IMR-90 (cell line): ENCODE results near the gene WNT2B. TPM values are rescaled to one million over a fixed set of nuclear protein-coding genes. Genes with fewer than 3 reads are reported as not detected.

Experiments used
- ATAC-seq: fragments of 200-7000 bp; cut with Tn5 transposase; 2 replicates; pipeline ENCODE4 v1.9.1; 2020; ENCODE audit warnings: low read depth, mild to moderate bottlenecking, moderate library complexity
- BruUV-seq: library from RNA; stranded (reverse); fragments of 400-500 nt; replicated peaks from 2 replicates; lab custom pipeline; 2021; lab: Mats Ljungman, UMichigan
- CTCF ChIA-PET: fragments of 300-600 bp; formaldehyde crosslinking; extraction: SDS; loops from one replicate; lab custom pipeline; 2021; ENCODE audit warnings: antibody characterized with exemption; lab: Yijun Ruan, JAX
- POLR2A ChIA-PET: fragments of 300-600 bp; sonication (Branson Sonifier 250); formaldehyde crosslinking; loops from one replicate; lab custom pipeline; 2022; ENCODE audit warnings: antibody characterized with exemption; ENCODE audit not compliant: unreplicated experiment; lab: Charles Lee
- DNase-seq: peaks from one replicate; pipeline ENCODE4 v3.0.0; 2013
- H2AFZ ChIP-seq: replicated peaks from 2 replicates; pipeline ENCODE3; 2013; ENCODE audit warnings: low read length, mild to moderate bottlenecking; ENCODE audit not compliant: poor library complexity
- H2AK5ac ChIP-seq: 2 replicates; pipeline ENCODE4 v1.6.1; 2013; ENCODE audit warnings: low read depth, low read length, inconsistent platforms
- H2AK9ac ChIP-seq: replicated peaks from 2 replicates; pipeline ENCODE3; 2013; ENCODE audit warnings: mild to moderate bottlenecking, low read depth, low read length, moderate library complexity; ENCODE audit not compliant: poor library complexity
- H2BK120ac ChIP-seq: 2 replicates; pipeline ENCODE4 v1.6.1; 2013; ENCODE audit warnings: low read depth, low read length, inconsistent platforms
- H2BK15ac ChIP-seq: 3 replicates; pipeline ENCODE4 v1.6.1; 2013; ENCODE audit warnings: low read depth, low read length, inconsistent platforms
- H2BK20ac ChIP-seq: 2 replicates; pipeline ENCODE4 v1.6.1; 2013; ENCODE audit warnings: low read depth, mild to moderate bottlenecking, inconsistent platforms, low read length, moderate library complexity
- H2BK5ac ChIP-seq: 2 replicates; pipeline ENCODE4 v1.6.1; 2013; ENCODE audit warnings: mild to moderate bottlenecking, low read depth, low read length, inconsistent platforms; ENCODE audit not compliant: poor library complexity, severe bottlenecking
- H3K14ac ChIP-seq: replicated peaks from 2 replicates; pipeline ENCODE4 v1.6.1; 2013; ENCODE audit warnings: low read depth, low read length, inconsistent platforms
- H3K18ac ChIP-seq: 2 replicates; pipeline ENCODE4 v1.6.1; 2013; ENCODE audit warnings: low read depth, low read length, control low read depth
- H3K23ac ChIP-seq: 2 replicates; pipeline ENCODE4 v1.6.1; 2013; ENCODE audit warnings: low read depth, low read length, inconsistent platforms
- H3K27ac ChIP-seq: 2 replicates; pipeline ENCODE4 v1.5.1; 2013; ENCODE audit warnings: mild to moderate bottlenecking, control low read depth, low read length; ENCODE audit not compliant: insufficient read depth
- H3K27me3 ChIP-seq: 2 replicates; pipeline ENCODE4 v1.6.1; 2013; ENCODE audit warnings: low read length; ENCODE audit not compliant: control insufficient read depth, insufficient read depth
- H3K36me3 ChIP-seq: 2 replicates; pipeline ENCODE4 v1.6.1; 2013; ENCODE audit warnings: low read length, mixed read lengths; ENCODE audit not compliant: control insufficient read depth, insufficient read depth
- H3K4ac ChIP-seq: 2 replicates; pipeline ENCODE4 v1.6.1; 2013; ENCODE audit warnings: low read depth, low read length, inconsistent platforms
- H3K4me1 ChIP-seq: 2 replicates; pipeline ENCODE4 v1.6.1; 2013; ENCODE audit warnings: low read length, mixed read lengths; ENCODE audit not compliant: control insufficient read depth, insufficient read depth
- H3K4me2 ChIP-seq: 2 replicates; pipeline ENCODE4 v1.6.1; 2013; ENCODE audit warnings: low read depth, mild to moderate bottlenecking, control low read depth, low read length, moderate library complexity
- H3K4me3 ChIP-seq: 2 replicates; pipeline ENCODE4 v1.5.1; 2013; ENCODE audit warnings: low read depth, mild to moderate bottlenecking, control low read depth, low read length, moderate library complexity; ENCODE audit not compliant: insufficient read depth
- H3K56ac ChIP-seq: 2 replicates; pipeline ENCODE4 v1.6.1; 2013; ENCODE audit warnings: low read length, inconsistent platforms; ENCODE audit not compliant: insufficient read depth; ENCODE audit errors: extremely low read depth
- H3K79me1 ChIP-seq, 2 experiments: 2 replicates each; pipeline ENCODE4 v1.6.1; 2013; ENCODE audit warnings: low read length in 2 of 2, inconsistent platforms in 1 of 2, low read depth in 1 of 2
- H3K9ac ChIP-seq: 2 replicates; pipeline ENCODE4 v1.6.1; 2013; ENCODE audit warnings: low read depth, low read length, control low read depth
- H3K9me1 ChIP-seq: 2 replicates; pipeline ENCODE4 v1.6.1; 2013; ENCODE audit warnings: low read length, inconsistent platforms; ENCODE audit not compliant: insufficient read depth
- H3K9me3 ChIP-seq: 2 replicates; pipeline ENCODE4 v1.6.1; 2013; ENCODE audit warnings: low read length; ENCODE audit not compliant: control insufficient read depth, insufficient read depth
- H4K20me1 ChIP-seq: 2 replicates; pipeline ENCODE4 v1.6.1; 2013; ENCODE audit warnings: low read length, inconsistent platforms; ENCODE audit not compliant: insufficient read depth
- H4K5ac ChIP-seq: 2 replicates; pipeline ENCODE4 v1.6.1; 2013; ENCODE audit warnings: mild to moderate bottlenecking, low read depth, low read length, control low read depth
- H4K8ac ChIP-seq, 2 experiments: 2 replicates each; pipeline ENCODE4 v1.6.1; 2013; ENCODE audit warnings: low read depth in 2 of 2, low read length in 2 of 2, control low read depth in 1 of 2, inconsistent platforms in 1 of 2
- H4K91ac ChIP-seq: 2 replicates; pipeline ENCODE4 v1.6.1; 2013; ENCODE audit warnings: low read depth, low read length, inconsistent platforms; ENCODE audit not compliant: insufficient read depth
- ELK1 ChIP-seq: fragments of 150-350 bp; IDR thresholded peaks from 2 replicates; pipeline ENCODE4 v1.6.1; 2016; ENCODE audit warnings: low read depth, mild to moderate bottlenecking, low read length, moderate library complexity, borderline replicate concordance
- FOS ChIP-seq: fragments of 150-350 bp; IDR thresholded peaks from 2 replicates; pipeline ENCODE4 v1.6.1; 2016; ENCODE audit warnings: low read depth, low read length
- MAFK ChIP-seq: IDR thresholded peaks from 2 replicates; pipeline ENCODE4 v1.6.1; 2012; ENCODE audit warnings: low read depth, low read length, improper control_type of control experiment
- MAZ ChIP-seq: IDR thresholded peaks from 2 replicates; pipeline ENCODE4 v1.6.1; 2012; ENCODE audit warnings: low read depth, mild to moderate bottlenecking, low read length, improper control_type of control experiment, moderate library complexity, borderline replicate concordance
- MXI1 ChIP-seq: IDR thresholded peaks from 2 replicates; pipeline ENCODE4 v1.6.1; 2012; ENCODE audit warnings: low read depth, mild to moderate bottlenecking, low read length, moderate library complexity, borderline replicate concordance
- NFE2L2 ChIP-seq: fragments of 150-350 bp; IDR thresholded peaks from 2 replicates; pipeline ENCODE4 v1.6.1; 2016; ENCODE audit warnings: low read depth, mild to moderate bottlenecking, low read length
- POLR2A ChIP-seq: IDR thresholded peaks from 2 replicates; pipeline ENCODE4 v1.6.1; 2012; ENCODE audit warnings: mild to moderate bottlenecking, low read depth, low read length
- SMC3 ChIP-seq: fragments of 150-350 bp; IDR thresholded peaks from 2 replicates; pipeline ENCODE4 v1.6.1; 2016; ENCODE audit warnings: low read depth, mild to moderate bottlenecking, antibody characterized with exemption, low read length, moderate library complexity
- WGBS, 2 experiments: methylation state at CpG; one replicate each; pipeline versions ENCODE4 v1.1.5 to v1.1.7; 2013; ENCODE audit warnings: missing lambda C conversion rate in 2 of 2; ENCODE audit not compliant: insufficient read length in 1 of 2; ENCODE audit errors: extremely low coverage in 2 of 2; 5-methylcytosine and 5-hydroxymethylcytosine counted together
- dilution Hi-C: fragments of 300-500 bp; cut with HindIII; formaldehyde crosslinking; loops from one replicate; pipeline ENCODE4 v1.14.3; 2018; ENCODE audit warnings: low sequenced_read_pairs; ENCODE audit not compliant: unreplicated experiment
- in situ Hi-C: fragments of 300-500 bp; cut with MboI; formaldehyde crosslinking; loops from 3 replicates; pipeline ENCODE4 v1.14.3; 2019; ENCODE audit warnings: low sequenced_read_pairs, inconsistent platforms, mixed read lengths
- intact Hi-C: fragments of 100-400 bp; cut with micrococcal nuclease; formaldehyde crosslinking; loops from 2 replicates; pipeline ENCODE4 v1.10.0; 2022
- polyA plus RNA-seq, 3 experiments: library from polyadenylated mRNA; depleted of rRNA; stranded (reverse); fragments of >200 nt; gene quantifications; 2 replicates each; pipeline ENCODE4 v1.2.3, GENCODE V29; 2012; ENCODE audit warnings: low replicate concordance in 1 of 3
- total RNA-seq: library from RNA; depleted of rRNA; stranded (reverse); fragments of >200 nt; gene quantifications from 2 replicates; pipeline ENCODE4 v1.2.3, GENCODE V29; 2012

Gene WNT2B
- total and polyA plus RNA-seq, 2 of the 4 experiments (the other 2 are of a cell fraction): 0.50 to 0.54 TPM

DNA sequence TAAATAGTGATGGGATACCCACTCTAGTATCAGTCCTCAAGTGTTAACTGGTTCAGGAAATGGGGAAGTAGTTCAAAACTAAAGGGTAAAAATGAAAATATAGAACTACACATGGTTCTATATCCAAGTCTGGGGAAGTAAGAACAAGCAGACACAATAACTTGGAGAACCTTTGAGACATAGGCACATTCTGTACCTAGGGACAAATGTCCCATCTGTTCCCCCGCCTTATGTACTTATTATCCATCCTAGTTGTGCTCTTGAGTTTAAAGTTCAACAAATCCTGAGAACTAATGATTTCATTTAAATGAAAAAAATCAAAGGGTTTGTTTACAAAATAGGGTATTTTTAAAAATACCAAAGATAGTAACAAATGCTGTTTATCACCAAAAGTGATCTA is 32.5 kb downstream of the WNT2B start:
- Histone ChIP-seq H3K56ac (no peak overlapping the region), H3K4ac (no peak overlapping the region), H2AK9ac (no peak overlapping the region), H2AFZ (no peak overlapping the region), H3K79me1 (peaks cover 0 to 7% of the 10 kb centered on the region in 2 experiments; a peak in 2 of 4 replicates), H3K27me3 (no peaks in the 10 kb centered on the region), H3K27ac (no peak overlapping the region), H3K14ac (no peak overlapping the region), H3K9me1 (peaks cover 11% of the 10 kb centered on the region), H3K4me3 (no peak overlapping the region), H2BK20ac (no peak overlapping the region), H3K18ac (no peak overlapping the region), H3K4me1 (peaks cover 5% of the 10 kb centered on the region; the same call in 1 of the 2 replicates), H3K36me3 (peaks cover 4% of the 10 kb centered on the region), H4K20me1 (no peaks in the 10 kb centered on the region), H2BK120ac (no peak overlapping the region), H3K4me2 (no peak overlapping the region), H2BK5ac (no peak overlapping the region), H2AK5ac (no peak overlapping the region), H3K23ac (no peak overlapping the region), H4K5ac (no peak overlapping the region), H3K9me3 (no peaks in the 10 kb centered on the region), H4K91ac (no peak overlapping the region), H3K9ac (no peak overlapping the region), H2BK15ac (no peak overlapping the region), H4K8ac (no peak overlapping the region)
- dilution Hi-C loops: no loop called here
- intact Hi-C loops: loop anchor here (5.0 kb wide), 1 partner anchor 36 kb away; no protein-coding TSS in a partner anchor
- no CpG with 5 or more reads among the region's 1 CpG for WGBS, 2 experiments
- ChIA-PET POLR2A (no interaction called here), CTCF (no interaction called here)
- ATAC-seq (no peak), DNase-seq (no peak)
- BruUV-seq: no TSS peak
- TF ChIP-seq MAZ (no peak), FOS (no peak), SMC3 (no peak), MXI1 (no peak), MAFK (no peak), POLR2A (no peak), ELK1 (no peak), NFE2L2 (no peak)
- in situ Hi-C loops: no loop called here
